Measurements from ENCODE around the gene FIGN. TPM values are rescaled to one million over a fixed set of nuclear protein-coding genes. Genes with fewer than 3 reads are reported as not detected.

The FIGN gene
- total and polyA plus RNA-seq, 10 of the 15 experiments (the other 5 are each of a cell fraction or from before 2014, with no cell fraction given) = under 0.01 to 0.01 TPM; not detected in 8

GRCh38 chr2:163658556-163658955, 77.3 kb downstream of the FIGN start (continued):
- TF ChIP-seq IRF5 (IDR thresholded peaks at IDR 0.05; ENCODE audit: borderline replicate concordance) = no peak

- WGBS (ENCODE audit: insufficient coverage, insufficient replicate concordance, low lambda C conversion rate, missing lambda C conversion rate) = 0% methylated on average over 3 of the region's 3 CpGs
- no peaks in the 10 kb centered on the region; a peak in 1 of 4 replicates for H3K27me3 ChIP-seq (replicated peaks in 1 of 2; ENCODE audit: control insufficient read depth in 2 of 2, insufficient read depth in 2 of 2, low read length in 1 of 2)
- H3K9ac ChIP-seq (ENCODE audit: control insufficient read depth, insufficient read depth, low read length) = no peak overlapping the region
- no peak overlapping the region for H3K4me2 ChIP-seq (ENCODE audit: control insufficient read depth, insufficient read depth)
- H3K36me3 ChIP-seq (ENCODE audit: control insufficient read depth in 2 of 2, insufficient read depth in 2 of 2, low read length in 1 of 2) = no peaks in the 10 kb centered on the region
- no peak overlapping the region for H3K4me3 ChIP-seq
- no peaks in the 10 kb centered on the region for H3K79me2 ChIP-seq (ENCODE audit: control insufficient read depth, insufficient read depth, low read length)
- in situ Hi-C loops (cut with MboI) (no loop called here), intact Hi-C loops (cut with micrococcal nuclease; ENCODE audit: unreplicated experiment) (no loop called here)
- FAIRE-seq (no peak), ATAC-seq (no peak), DNase-seq (ENCODE audit: low read depth, low spot score) (no peak)
- BruUV-seq (replicated peaks) = no TSS peak
- no peak overlapping the region for H3K27ac ChIP-seq (ENCODE audit: control insufficient read depth, insufficient read depth)
- CTCF ChIA-PET = no interaction called here
- H4K20me1 ChIP-seq (ENCODE audit: control insufficient read depth, insufficient read depth) = no peaks in the 10 kb centered on the region
- RAD21 ChIA-PET (ENCODE audit: unreplicated experiment) = no interaction called here
- no peaks in the 10 kb centered on the region for H3K9me3 ChIP-seq (replicated peaks; ENCODE audit: control insufficient read depth, insufficient read depth, low read length)
- no peak overlapping the region for H2AFZ ChIP-seq (ENCODE audit: control insufficient read depth, low read depth, low read length)
- POLR2A ChIA-PET = no interaction called here
- no peaks in the 10 kb centered on the region for H3K4me1 ChIP-seq (ENCODE audit: control insufficient read depth, insufficient read depth, low read length)
- SMC1A ChIA-PET (ENCODE audit: uncharacterized antibody, unreplicated experiment) = no interaction called here
- no peak for TF ChIP-seq ZNF384 (IDR thresholded peaks at IDR 0.05; ENCODE audit: borderline replicate concordance, low read depth, low read length)
- no peak for TF ChIP-seq E2F4 (IDR thresholded peaks at IDR 0.05; ENCODE audit: low read depth, low read length)
- no peak for TF ChIP-seq ZBED1 (IDR thresholded peaks at IDR 0.05; ENCODE audit: borderline replicate concordance)
- TF ChIP-seq EP300 (IDR thresholded peaks at IDR 0.05; ENCODE audit: borderline replicate concordance in 1 of 2, control insufficient read depth in 1 of 2, low read depth in 2 of 2, low read length in 2 of 2) = no peak
- TF ChIP-seq EZH2 (IDR thresholded peaks at IDR 0.05; ENCODE audit: borderline replicate concordance, control insufficient read depth, low read depth, low read length) = no peak
- TF ChIP-seq RAD51 (IDR thresholded peaks at IDR 0.05) = no peak
- no peak for TF ChIP-seq CEBPZ (IDR thresholded peaks at IDR 0.05; ENCODE audit: low read depth, low read length)
- TF ChIP-seq SP1 (IDR thresholded peaks at IDR 0.05; ENCODE audit: low read depth, low read length) = no peak
- TF ChIP-seq RAD21 (IDR thresholded peaks at IDR 0.05; ENCODE audit: insufficient read depth, low read depth, low read length) = no peak
- TF ChIP-seq FOS (IDR thresholded peaks at IDR 0.05; ENCODE audit: borderline replicate concordance, extremely low read depth, insufficient read length) = no peak
- TF ChIP-seq E2F8 (IDR thresholded peaks at IDR 0.05; ENCODE audit: low read depth, partially characterized antibody) = no peak
- no peak for TF ChIP-seq MEF2B (IDR thresholded peaks at IDR 0.05; ENCODE audit: partially characterized antibody, poor library complexity, severe bottlenecking)
- TF ChIP-seq RBBP5 (conservative IDR thresholded peaks at IDR 0.05) = no peak
Measured at GRCh38 chr2:163657281-163657656, 78.5 kb downstream of the FIGN start.
